Breast epithelium (tissue), 4 donors: ENCODE results near the gene NRXN3. TPM values are rescaled to one million over a fixed set of nuclear protein-coding genes. Genes with fewer than 3 reads are reported as not detected.

Experiments
- DNase-seq, 2 donors: peaks; one replicate each; pipeline ENCODE4 v3.0.0-alpha.2; 2019; ENCODE audit warnings: low spot score in 2 of 2
- H3K27ac ChIP-seq, 2 donors: fragments of 200-600 bp; sonication (generic) in 1 of 2; one replicate each; pipeline ENCODE4 v1.5.1; 2016 to 2019; ENCODE audit warnings: mild to moderate bottlenecking in 1 of 2
- H3K27me3 ChIP-seq, 2 donors: fragments of 200-600 bp; sonication (generic) in 1 of 2; one replicate each; pipeline versions ENCODE4 v1.5.1 to v1.6.0; 2017 to 2019; ENCODE audit warnings: control low read depth in 1 of 2, mild to moderate bottlenecking in 1 of 2
- H3K36me3 ChIP-seq: fragments of 200-600 bp; one replicate; pipeline ENCODE4 v1.5.1; 2019
- H3K4me1 ChIP-seq, 2 donors: fragments of 200-600 bp; sonication (generic); one replicate each; pipeline ENCODE4 v1.5.1; 2016 to 2019; ENCODE audit warnings: control low read depth in 1 of 2
- H3K4me3 ChIP-seq, 3 donors: fragments of 200-600 bp; sonication (generic); 1 replicate in 2 of 3; 2 replicates in 1 of 3; pipeline ENCODE4 v1.5.1; 2016 to 2019; ENCODE audit warnings: mild to moderate bottlenecking in 3 of 3, moderate library complexity in 2 of 3
- H3K9me3 ChIP-seq, 2 donors: fragments of 200-600 bp; sonication (generic) in 1 of 2; one replicate each; pipeline ENCODE4 v1.5.1; 2016 to 2019; ENCODE audit warnings: control low read depth in 1 of 2
- POLR2A ChIP-seq: fragments of 450-650 bp; IDR thresholded peaks from one replicate; pipeline ENCODE4 v1.6.1; 2016; ENCODE audit warnings: antibody characterized with exemption, mild to moderate bottlenecking, moderate library complexity
- POLR2AphosphoS5 ChIP-seq, 3 donors: sonication (generic); formaldehyde crosslinking; IDR thresholded peaks; one replicate each; pipeline ENCODE4 v1.6.1; 2017; ENCODE audit warnings: antibody characterized with exemption in 3 of 3
- intact Hi-C: fragments of 100-400 bp; cut with DNase I; formaldehyde crosslinking; loops from one replicate; pipeline ENCODE4 v1.15.1; 2023; ENCODE audit warnings: low total_unique reads
- total RNA-seq, 3 donors: library from RNA; depleted of rRNA; stranded (reverse); fragments of >200 nt; gene quantifications; one replicate each; pipeline ENCODE4 v1.1.0, GENCODE V29; 2016
- TF ChIP-seq, protein P1 (sequence below), 3 donors: fragments of 450-650 bp; IDR thresholded peaks; one replicate each; pipeline ENCODE4 v1.5.1; 2016 to 2017; ENCODE audit warnings: antibody characterized with exemption in 3 of 3, mild to moderate bottlenecking in 3 of 3, moderate library complexity in 3 of 3

NRXN3 gene
- total RNA-seq, 3 donors from 2014 or later = 2.9 to 3.6 (median 3.5) TPM

DNA sequence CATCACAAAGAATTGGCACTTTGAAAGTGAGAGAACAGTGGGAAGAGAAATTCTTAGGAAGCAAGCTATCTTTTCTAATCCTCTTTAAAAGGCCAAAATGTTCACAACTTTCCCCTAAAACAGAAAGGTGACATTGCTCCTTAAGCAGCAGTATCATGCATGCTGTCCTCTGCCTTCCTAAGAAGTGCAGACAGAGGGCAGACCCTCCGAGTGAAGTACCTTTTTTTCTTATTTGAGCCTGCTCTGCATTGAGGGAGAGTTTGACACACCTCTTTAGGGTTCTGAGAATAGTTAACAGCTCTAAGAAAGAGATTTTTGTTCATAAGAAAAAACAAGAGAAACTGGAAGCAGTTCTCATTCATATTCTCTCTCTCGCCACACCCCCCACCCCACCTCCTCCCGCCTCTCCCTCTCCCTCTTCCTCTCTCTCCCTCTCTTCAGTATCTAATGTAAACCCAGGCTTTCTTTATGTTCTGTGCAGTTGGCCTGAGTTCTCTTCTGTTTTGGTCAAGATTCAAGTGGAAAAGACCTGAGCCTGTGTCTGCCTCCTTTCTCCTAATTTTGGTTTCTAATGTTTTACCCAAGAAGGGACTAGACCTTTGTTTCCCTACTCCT is 1332.1 kb downstream of the NRXN3 start:
- no peak overlapping the region for H3K27ac ChIP-seq
- TF ChIP-seq POLR2AphosphoS5 (IDR thresholded peaks at IDR 0.05) (no peak), POLR2A (no peak)
- TF ChIP-seq, protein P1, sequence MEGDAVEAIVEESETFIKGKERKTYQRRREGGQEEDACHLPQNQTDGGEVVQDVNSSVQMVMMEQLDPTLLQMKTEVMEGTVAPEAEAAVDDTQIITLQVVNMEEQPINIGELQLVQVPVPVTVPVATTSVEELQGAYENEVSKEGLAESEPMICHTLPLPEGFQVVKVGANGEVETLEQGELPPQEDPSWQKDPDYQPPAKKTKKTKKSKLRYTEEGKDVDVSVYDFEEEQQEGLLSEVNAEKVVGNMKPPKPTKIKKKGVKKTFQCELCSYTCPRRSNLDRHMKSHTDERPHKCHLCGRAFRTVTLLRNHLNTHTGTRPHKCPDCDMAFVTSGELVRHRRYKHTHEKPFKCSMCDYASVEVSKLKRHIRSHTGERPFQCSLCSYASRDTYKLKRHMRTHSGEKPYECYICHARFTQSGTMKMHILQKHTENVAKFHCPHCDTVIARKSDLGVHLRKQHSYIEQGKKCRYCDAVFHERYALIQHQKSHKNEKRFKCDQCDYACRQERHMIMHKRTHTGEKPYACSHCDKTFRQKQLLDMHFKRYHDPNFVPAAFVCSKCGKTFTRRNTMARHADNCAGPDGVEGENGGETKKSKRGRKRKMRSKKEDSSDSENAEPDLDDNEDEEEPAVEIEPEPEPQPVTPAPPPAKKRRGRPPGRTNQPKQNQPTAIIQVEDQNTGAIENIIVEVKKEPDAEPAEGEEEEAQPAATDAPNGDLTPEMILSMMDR (IDR thresholded peaks at IDR 0.05) = no peak

DNA sequence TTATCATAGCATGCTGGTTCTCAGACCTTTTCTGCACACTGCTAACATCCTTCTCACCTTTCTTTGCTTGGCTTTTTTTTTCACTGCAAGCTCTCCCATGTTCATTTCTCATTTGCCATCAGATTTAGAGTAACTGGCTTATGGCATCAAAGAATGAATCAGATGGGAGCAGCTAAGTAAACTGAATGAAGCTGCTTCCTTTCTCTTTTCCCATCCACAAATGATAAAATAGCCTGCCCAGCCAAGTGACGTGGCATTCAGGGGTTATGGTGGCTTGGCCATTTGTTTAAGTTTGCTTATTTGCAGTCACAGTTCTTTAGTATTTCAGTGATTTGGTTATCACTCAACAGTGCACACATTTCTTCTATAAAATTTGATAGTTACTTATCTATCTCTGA is 1332.6 kb downstream of the NRXN3 start:
- Histone ChIP-seq H3K36me3 (no peaks in the 10 kb centered on the region), H3K27ac (no peak overlapping the region), H3K27me3 (no peaks in the 10 kb centered on the region), H3K4me1 (no peaks in the 10 kb centered on the region), H3K4me3 (no peak overlapping the region), H3K9me3 (no peaks in the 10 kb centered on the region)
- intact Hi-C loops = no loop called here
- TF ChIP-seq, protein P1 (IDR thresholded peaks at IDR 0.05) = no peak
- TF ChIP-seq POLR2AphosphoS5 (IDR thresholded peaks at IDR 0.05) = no peak
- no peak for TF ChIP-seq POLR2A
- no peak for DNase-seq

More for the DNA sequence above, 1332.1 kb downstream of the NRXN3 start:
- Histone ChIP-seq H3K27me3 (no peaks in the 10 kb centered on the region), H3K4me3 (no peak overlapping the region), H3K9me3 (no peaks in the 10 kb centered on the region), H3K4me1 (no peaks in the 10 kb centered on the region), H3K36me3 (no peaks in the 10 kb centered on the region)
- DNase-seq = no peak
- intact Hi-C loops = no loop called here

DNA sequence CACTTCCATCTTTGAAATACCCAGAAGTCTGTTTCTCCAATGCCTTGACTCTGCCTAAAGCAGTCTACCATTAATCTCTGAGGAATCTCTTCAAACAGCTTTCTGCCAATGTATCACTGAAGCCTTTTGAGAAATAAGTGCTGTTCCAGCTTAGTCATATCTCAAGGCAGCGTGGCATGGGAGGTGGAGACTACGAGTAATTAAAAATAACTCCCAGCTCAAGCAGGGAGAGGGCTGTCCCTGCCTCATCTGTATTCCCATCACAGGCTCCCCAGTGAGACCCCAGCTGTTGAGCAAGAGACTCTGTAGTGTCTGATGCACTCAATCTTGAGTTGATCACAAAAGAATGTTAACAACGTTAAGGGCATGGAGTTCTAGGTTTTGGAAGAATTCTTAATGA is 1340.5 kb downstream of the NRXN3 start:
- no peak overlapping the region for H3K4me3 ChIP-seq
- no peaks in the 10 kb centered on the region for H3K9me3 ChIP-seq
- H3K27ac ChIP-seq = no peak overlapping the region
- no peaks in the 10 kb centered on the region for H3K4me1 ChIP-seq
- intact Hi-C loops = no loop called here
- H3K36me3 ChIP-seq = no peaks in the 10 kb centered on the region
- no peak for TF ChIP-seq POLR2A
- TF ChIP-seq, protein P1 (IDR thresholded peaks at IDR 0.05) = no peak
- no peak for DNase-seq
- no peaks in the 10 kb centered on the region for H3K27me3 ChIP-seq

DNA sequence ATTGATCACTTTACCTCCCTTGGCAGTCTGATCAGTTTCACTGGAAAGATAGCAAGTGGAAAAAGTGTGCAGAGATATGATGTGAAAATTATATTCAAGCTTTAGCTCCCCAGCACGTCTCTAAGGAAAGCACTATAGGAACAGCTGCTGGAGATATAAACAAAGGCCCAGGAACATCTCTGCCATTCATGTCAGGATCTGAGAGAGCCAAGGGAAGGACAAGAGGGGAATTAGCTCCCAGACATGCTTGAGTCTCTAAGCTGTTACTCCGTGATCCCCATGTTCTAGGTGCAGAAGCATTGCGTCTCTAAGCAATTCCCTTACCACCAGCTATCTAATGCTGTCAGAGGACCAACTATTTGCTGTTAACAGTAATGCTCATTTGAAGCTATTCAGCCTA is 1341.0 kb downstream of the NRXN3 start:
- DNase-seq = no peak
- intact Hi-C loops = no loop called here
- Histone ChIP-seq H3K27ac (no peak overlapping the region), H3K9me3 (no peaks in the 10 kb centered on the region), H3K4me1 (no peaks in the 10 kb centered on the region), H3K27me3 (no peaks in the 10 kb centered on the region), H3K4me3 (no peak overlapping the region), H3K36me3 (no peaks in the 10 kb centered on the region)
- TF ChIP-seq POLR2A (no peak), POLR2AphosphoS5 (IDR thresholded peaks at IDR 0.05) (no peak)
- TF ChIP-seq, protein P1 (IDR thresholded peaks at IDR 0.05) = no peak

DNA sequence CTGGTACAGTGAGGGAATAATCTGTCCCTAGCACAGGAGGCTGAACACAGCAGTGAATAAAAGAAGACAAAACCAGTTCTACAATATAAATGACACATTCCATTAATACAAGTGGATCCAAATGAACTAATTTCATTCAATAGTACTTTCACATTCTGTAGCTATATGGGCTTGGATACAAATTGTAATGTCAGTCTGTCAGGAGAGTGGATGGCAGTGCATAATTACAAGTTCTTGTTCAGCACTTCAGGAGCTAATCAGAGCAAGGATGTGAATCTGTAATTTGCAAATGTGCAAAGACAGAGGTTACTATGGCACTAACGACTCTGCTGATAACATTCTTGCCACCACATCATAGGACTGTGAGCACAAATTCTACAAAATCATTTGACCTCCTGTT is 1343.3 kb downstream of the NRXN3 start:
- Histone ChIP-seq H3K36me3 (no peaks in the 10 kb centered on the region), H3K4me3 (no peak overlapping the region), H3K9me3 (no peaks in the 10 kb centered on the region), H3K27ac (no peak overlapping the region), H3K27me3 (no peaks in the 10 kb centered on the region), H3K4me1 (no peaks in the 10 kb centered on the region)
- TF ChIP-seq POLR2A (no peak), POLR2AphosphoS5 (IDR thresholded peaks at IDR 0.05) (no peak)
- DNase-seq = no peak
- intact Hi-C loops = no loop called here

DNA sequence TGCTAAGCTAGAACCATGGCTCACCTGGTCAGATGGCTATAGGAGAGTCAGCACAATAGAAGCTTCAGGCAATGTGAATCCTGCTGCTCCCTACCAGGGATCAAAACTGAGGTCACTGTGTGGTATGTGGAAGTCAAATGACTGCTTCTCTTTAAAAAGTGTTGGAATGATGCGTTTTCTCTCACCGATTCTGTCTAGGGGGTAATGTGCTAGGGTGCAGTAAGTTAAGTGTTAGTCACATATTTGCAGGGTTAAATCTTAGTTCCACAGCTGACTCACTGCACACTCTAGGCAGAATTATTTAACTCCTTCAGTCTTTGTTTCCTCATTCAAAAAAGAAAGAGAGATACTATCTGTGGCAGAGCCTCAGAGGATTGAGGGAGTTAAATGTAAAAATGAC is 1344.5 kb downstream of the NRXN3 start:
- H3K9me3 ChIP-seq = no peaks in the 10 kb centered on the region
- H3K36me3 ChIP-seq = no peaks in the 10 kb centered on the region
- DNase-seq = no peak
- intact Hi-C loops = no loop called here
- H3K4me1 ChIP-seq = no peaks in the 10 kb centered on the region
- H3K27me3 ChIP-seq = no peaks in the 10 kb centered on the region
- TF ChIP-seq POLR2AphosphoS5 (IDR thresholded peaks at IDR 0.05) (no peak), POLR2A (no peak)
- TF ChIP-seq, protein P1 (IDR thresholded peaks at IDR 0.05) = no peak
- no peak overlapping the region for H3K27ac ChIP-seq
- no peak overlapping the region for H3K4me3 ChIP-seq
